ENCODE data around the gene DDX39B. TPM values are rescaled to one million over a fixed set of nuclear protein-coding genes. Genes with fewer than 3 reads are reported as not detected.
"Not testable (repeated sequence)": the region's sequence is repeated elsewhere in the genome, so short reads cannot be mapped to it uniquely, and the experiment has no call there.

DDX39B gene
- total and polyA plus RNA-seq, 9 of the 15 experiments (the other 6 are each of a cell fraction or from before 2014, with no cell fraction given) = 479 to 869 (median 592) TPM

- H3K9me1 ChIP-seq (ENCODE audit: control insufficient read depth, insufficient read depth, low read length); H3K36me3 ChIP-seq (ENCODE audit: control insufficient read depth, insufficient read depth, low read length); H3K79me2 ChIP-seq (ENCODE audit: control insufficient read depth, insufficient read depth, low read length); H3K9me3 ChIP-seq (replicated peaks; ENCODE audit: control insufficient read depth, insufficient read depth, low read depth, low read length); H3K27me3 ChIP-seq (ENCODE audit: control insufficient read depth in 2 of 2, insufficient read depth in 2 of 2, low read length in 2 of 2); H3K4me2 ChIP-seq (ENCODE audit: insufficient read depth, low read length); CTCF ChIA-PET (ENCODE audit: low intra/inter-chr PET ratio); BruUV-seq (replicated peaks); H4K20me1 ChIP-seq (replicated peaks; ENCODE audit: control insufficient read depth, insufficient read depth, low read length); ATAC-seq; DNase-seq (ENCODE audit: extremely low read depth in 1 of 4, low spot score in 3 of 4); H3K4me3 ChIP-seq; FAIRE-seq; intact Hi-C loops (cut with micrococcal nuclease); H3K27ac ChIP-seq (ENCODE audit: extremely low read depth, low read depth, low read length); in situ Hi-C loops (cut with MboI); H3K9ac ChIP-seq (ENCODE audit: insufficient read depth in 1 of 2, low read depth in 2 of 2, low read length in 2 of 2); H2AFZ ChIP-seq (ENCODE audit: low read depth, low read length): not testable (repeated sequence)
- H3K4me1 ChIP-seq (replicated peaks in 1 of 2; ENCODE audit: control insufficient read depth in 2 of 2, insufficient read depth in 2 of 2, low read length in 2 of 2) = peaks cover 18 to 20% of the 10 kb centered on the region in 2 experiments; a peak in 4 of 5 replicates
- POLR2A ChIA-PET = interaction anchor here (1.0 kb wide), 1 partner anchor 10 kb away, joined by 3 read pairs; no protein-coding TSS in a partner anchor
- WGBS (ENCODE audit: insufficient coverage, low coverage, missing lambda C conversion rate) = 41% methylated on average over 5 of the region's 6 CpGs
Measured at GRCh38 chr6:31487674-31488073, 54.1 kb downstream of the DDX39B start.

GRCh38 chr6:31486065-31486837 lies 55.6 kb downstream of the DDX39B start:
- ATAC-seq = peak; percentile 82
- peak; percentile 67 for TF ChIP-seq REST (IDR thresholded peaks at IDR 0.05; ENCODE audit: borderline replicate concordance)
- H4K20me1 ChIP-seq (replicated peaks; ENCODE audit: control insufficient read depth, insufficient read depth, low read length); in situ Hi-C loops (cut with MboI); CTCF ChIA-PET (ENCODE audit: low intra/inter-chr PET ratio); BruUV-seq (replicated peaks); H2AFZ ChIP-seq (ENCODE audit: low read depth, low read length); H3K79me2 ChIP-seq (ENCODE audit: control insufficient read depth, insufficient read depth, low read length); intact Hi-C loops (cut with micrococcal nuclease); H3K9ac ChIP-seq (ENCODE audit: insufficient read depth in 1 of 2, low read depth in 2 of 2, low read length in 2 of 2); H3K4me2 ChIP-seq (ENCODE audit: insufficient read depth, low read length); H3K36me3 ChIP-seq (ENCODE audit: control insufficient read depth, insufficient read depth, low read length); H3K4me3 ChIP-seq; H3K9me3 ChIP-seq (replicated peaks; ENCODE audit: control insufficient read depth, insufficient read depth, low read depth, low read length); DNase-seq (ENCODE audit: extremely low read depth in 1 of 4, low spot score in 3 of 4); H3K27me3 ChIP-seq (ENCODE audit: control insufficient read depth in 2 of 2, insufficient read depth in 2 of 2, low read length in 2 of 2); H3K27ac ChIP-seq (ENCODE audit: extremely low read depth, low read depth, low read length); H3K9me1 ChIP-seq (ENCODE audit: control insufficient read depth, insufficient read depth, low read length); TF ChIP-seq REST (CRISPR knock-in tag; IDR thresholded peaks at IDR 0.05; ENCODE audit: low read depth): not testable (repeated sequence)
- POLR2A ChIA-PET = interaction anchor here (0.8 kb wide), 1 partner anchor 96 kb away, joined by 3 read pairs; no protein-coding TSS in a partner anchor
- peaks cover 11 to 17% of the 10 kb centered on the region in 2 experiments; a peak in 4 of 5 replicates for H3K4me1 ChIP-seq (replicated peaks in 1 of 2; ENCODE audit: control insufficient read depth in 2 of 2, insufficient read depth in 2 of 2, low read length in 2 of 2)
- no CpG with 5 or more reads among the region's 9 CpGs for WGBS (ENCODE audit: insufficient coverage, low coverage, missing lambda C conversion rate)
- peak; percentile 94 for FAIRE-seq
